Stimulated activated CD4-positive, alpha-beta T cell treated with anti-CD3 and anti-CD28 coated beads, Interleukin-15, amount 100 ng/mL, for 48 hours (primary cell): ENCODE results near the gene RIMS1.
A peak's percentile ranks its signal among the peaks of the same experiment; 100 is the strongest.
"Not testable (repeated sequence)": the region's sequence is repeated elsewhere in the genome, so short reads cannot be mapped to it uniquely, and the experiment has no call there.

ENCODE experiments used
- DNase-seq, 2 donors: peaks; one replicate each; pipeline ENCODE4 v3.0.0-alpha.2; 2020; ENCODE audit warnings: low read depth in 2 of 2

The RIMS1 gene

GRCh38 chr6:72335203-72335602 is 448.9 kb downstream of the RIMS1 start:
- DNase-seq: not testable (repeated sequence)

DNA sequence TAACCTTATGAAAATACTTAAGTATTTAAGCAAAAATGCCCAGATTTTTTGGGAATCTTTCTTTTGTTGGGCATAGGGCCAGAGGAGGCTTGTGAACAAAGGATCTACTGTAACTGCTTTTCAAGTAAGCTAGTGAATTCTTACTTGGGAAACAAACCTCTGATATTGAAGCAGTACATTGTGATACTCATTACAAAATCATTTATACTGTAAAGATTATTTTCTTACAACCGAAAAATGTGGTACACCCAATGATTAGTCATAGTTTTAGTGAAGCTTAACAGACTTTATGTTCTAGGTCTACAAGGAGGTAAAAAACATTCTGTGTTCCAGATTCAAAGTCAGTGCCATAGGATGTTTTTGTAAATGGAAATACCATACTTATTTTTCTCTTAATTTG is 462.6 kb downstream of the RIMS1 start:
- no peak for DNase-seq

GRCh38 chr6:72350296-72350881 is 464.0 kb downstream of the RIMS1 start:
- no peak for DNase-seq

- no peak for DNase-seq
These were observed 477.7 kb downstream of the RIMS1 start for GRCh38 chr6:72363844-72364740.

GRCh38 chr6:72365773-72366172 is 479.4 kb downstream of the RIMS1 start:
- no peak for DNase-seq

DNA sequence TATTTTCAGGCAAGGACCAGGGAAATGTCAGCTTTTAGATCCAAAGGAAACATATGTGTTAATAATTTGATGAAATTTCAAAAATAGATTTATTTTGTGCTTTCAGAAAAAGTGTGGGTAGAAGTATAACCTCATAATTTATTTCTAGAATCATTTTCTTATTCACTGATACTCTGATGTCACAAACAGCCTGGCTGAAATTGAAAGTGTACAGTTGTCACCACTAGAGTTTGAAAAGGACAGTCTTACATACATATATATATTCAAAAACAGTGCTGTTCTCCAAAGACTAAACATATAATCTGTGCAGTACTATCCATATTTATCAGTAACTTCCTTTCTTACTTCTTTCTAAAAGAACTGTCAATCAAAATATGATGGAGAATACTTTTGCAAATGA is 481.1 kb downstream of the RIMS1 start:
- no peak for DNase-seq

DNA sequence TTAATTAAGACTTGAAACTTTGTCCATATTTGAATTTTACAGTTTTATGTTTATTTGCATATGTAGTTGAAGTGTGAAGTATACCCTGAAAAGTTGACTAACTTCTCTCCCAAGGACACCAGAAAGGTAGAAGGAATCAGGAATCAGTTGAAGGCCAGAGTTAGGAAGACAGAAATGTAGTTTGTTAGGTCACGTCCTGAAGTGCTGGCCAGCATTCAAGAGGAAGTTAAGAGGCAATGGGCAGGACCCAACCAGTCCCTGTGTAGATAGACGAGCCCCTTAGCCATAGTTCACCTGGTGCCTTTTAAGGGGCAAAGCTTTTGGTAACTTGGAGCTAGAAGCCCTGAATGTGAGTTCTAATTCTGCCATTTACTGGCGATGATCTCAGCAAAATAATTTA is 485.1 kb downstream of the RIMS1 start:
- DNase-seq: no peak

DNA sequence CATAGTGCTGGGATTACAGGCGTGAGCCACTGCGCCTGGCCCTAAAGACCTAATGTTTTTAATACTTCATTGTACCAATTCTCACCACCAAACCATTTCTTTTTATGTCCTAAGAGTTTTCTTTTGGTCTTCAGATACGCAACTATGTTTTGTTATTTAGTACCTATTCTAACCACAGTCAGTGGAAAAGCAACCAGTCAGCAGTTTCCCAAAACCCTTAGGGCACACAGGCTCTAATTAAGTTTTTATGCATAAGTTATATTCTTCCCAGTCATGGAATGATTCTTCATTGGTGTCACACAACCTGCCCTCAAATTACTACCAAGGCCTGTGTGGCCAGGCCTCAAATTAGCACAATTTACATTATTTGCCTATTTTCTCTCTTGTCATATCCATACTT is 487.8 kb downstream of the RIMS1 start:
- no peak for DNase-seq

DNA sequence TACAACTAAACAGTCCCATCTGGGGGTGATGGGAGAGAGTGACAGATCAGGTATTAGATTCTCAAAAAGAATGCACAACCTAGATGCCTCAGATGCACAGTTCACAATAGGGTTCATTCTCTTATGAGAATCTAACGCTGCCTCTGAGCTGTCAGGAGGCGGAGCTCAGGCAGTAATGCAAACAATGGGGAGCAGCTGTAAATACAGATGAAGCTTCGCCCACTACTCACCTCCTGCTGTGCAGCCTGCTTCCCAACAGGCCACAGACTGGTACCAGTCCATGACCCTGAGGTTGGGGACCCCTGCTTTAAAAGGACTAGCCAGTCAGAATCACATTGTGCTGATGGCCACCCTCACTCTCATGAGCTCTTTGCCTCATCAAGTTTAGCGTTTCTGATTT is 488.5 kb downstream of the RIMS1 start:
- DNase-seq: no peak

- DNase-seq: no peak
These were observed 490.4 kb downstream of the RIMS1 start for GRCh38 chr6:72376736-72377135.

GRCh38 chr6:72381076-72381475 is 494.7 kb downstream of the RIMS1 start:
- no peak for DNase-seq

GRCh38 chr6:72382602-72383529 is 496.5 kb downstream of the RIMS1 start:
- DNase-seq: no peak

- no peak for DNase-seq
These were observed 500.0 kb downstream of the RIMS1 start for GRCh38 chr6:72386324-72386723.

GRCh38 chr6:72389698-72390097 is 503.3 kb downstream of the RIMS1 start:
- DNase-seq: no peak

DNA sequence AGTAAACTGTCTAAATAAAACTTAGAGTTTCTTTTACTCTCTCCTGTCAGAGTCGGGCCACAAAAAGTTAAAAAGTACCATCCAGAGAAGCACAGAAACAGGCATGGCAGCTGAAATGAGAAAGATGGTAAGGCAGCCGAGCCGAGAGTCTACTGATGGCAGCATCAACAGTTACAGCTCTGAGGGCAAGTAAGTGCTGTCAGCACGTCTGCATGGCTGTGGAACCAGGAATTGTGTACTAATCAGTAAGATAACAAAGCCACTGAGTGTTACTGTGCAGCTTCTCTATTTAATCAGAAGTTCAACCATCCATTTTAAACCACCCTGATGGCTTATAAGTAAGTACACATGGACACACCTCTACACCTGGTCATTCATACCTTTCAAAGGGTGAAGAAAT is 504.2 kb downstream of the RIMS1 start:
- DNase-seq: no peak

DNA sequence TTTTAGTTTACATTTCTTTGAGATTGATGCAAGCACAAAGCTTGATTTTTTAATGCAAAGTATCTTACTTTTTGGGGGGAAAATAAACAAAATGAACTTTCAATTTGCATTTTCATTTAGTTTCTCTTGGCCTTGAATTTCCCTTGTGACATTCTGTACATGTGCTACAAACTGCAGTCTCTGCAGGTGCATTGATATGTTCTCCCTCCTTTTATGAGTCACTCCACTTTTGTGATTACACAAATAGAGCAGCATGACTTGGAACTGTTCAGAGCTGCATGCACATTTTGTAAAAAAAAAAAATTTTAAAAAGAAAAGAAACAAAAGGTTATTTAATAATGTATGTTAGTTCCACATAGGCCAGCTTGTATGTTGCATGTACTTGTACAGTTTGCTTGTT is 515.5 kb downstream of the RIMS1 start:
- no peak for DNase-seq

GRCh38 chr6:72403413-72403812 is 517.1 kb downstream of the RIMS1 start:
- no peak for DNase-seq

- no peak for DNase-seq
These were observed 520.2 kb downstream of the RIMS1 start for GRCh38 chr6:72406517-72406916.

DNA sequence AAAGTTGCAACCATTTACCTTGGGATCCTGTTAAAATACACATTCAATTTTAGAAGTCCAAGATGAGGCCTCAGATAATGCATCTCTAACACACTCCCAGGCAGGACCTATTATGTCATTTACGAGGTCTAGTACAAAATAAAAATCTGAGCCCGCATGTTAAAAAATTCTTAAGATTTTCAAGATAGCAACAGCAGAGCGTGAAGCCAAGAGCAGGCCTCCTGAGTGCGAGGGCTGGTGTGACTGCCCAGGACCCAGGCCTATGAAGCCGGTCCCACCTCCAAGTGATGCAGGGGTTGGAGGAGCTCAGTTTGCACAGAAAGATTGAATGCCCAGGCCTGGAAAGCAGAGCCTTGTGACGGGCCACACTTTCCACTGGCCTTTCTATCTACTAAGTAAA is 524.4 kb downstream of the RIMS1 start:
- no peak for DNase-seq

DNA sequence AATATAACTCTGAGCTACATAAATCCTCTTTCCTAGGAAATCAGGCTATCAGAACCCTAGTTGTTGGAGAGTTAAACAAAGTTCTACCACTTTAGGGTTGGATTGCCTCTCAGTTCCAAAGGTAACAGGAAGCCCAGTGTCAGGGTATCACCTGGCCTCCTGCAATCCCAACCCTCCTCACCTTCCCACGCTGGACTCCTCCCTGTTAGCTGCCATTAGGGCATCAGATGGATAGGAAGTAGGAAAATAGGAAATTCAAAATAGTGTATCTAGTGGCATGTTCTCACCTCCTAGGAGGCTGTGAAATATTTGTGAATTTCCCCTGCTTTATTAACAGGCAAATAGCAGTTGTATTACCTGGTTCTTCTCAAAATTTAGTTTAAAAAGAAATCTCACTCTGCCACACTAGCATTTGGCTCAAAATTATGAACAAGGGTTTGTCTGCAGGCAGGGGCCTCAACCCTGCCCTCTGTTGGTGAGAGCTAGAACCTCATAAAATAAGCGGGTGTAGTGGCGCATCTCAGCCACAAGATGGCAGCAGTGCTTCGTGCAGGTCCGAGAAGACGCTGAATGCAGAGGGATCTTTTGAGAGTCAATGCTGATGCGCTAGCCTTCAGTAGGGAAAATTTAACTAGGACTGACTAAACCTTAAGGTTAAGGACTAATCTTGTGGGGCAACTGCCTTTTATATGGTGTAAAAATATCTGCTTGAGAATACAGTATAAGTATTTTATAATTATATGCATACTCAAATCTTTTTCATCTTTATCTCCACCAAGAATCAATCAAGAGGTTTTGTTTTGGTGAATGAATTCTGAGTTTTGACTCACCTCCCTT is 525.7 kb downstream of the RIMS1 start:
- DNase-seq: peak; percentile 52 to 55

GRCh38 chr6:72412709-72413044 is 526.3 kb downstream of the RIMS1 start:
- DNase-seq: no peak

DNA sequence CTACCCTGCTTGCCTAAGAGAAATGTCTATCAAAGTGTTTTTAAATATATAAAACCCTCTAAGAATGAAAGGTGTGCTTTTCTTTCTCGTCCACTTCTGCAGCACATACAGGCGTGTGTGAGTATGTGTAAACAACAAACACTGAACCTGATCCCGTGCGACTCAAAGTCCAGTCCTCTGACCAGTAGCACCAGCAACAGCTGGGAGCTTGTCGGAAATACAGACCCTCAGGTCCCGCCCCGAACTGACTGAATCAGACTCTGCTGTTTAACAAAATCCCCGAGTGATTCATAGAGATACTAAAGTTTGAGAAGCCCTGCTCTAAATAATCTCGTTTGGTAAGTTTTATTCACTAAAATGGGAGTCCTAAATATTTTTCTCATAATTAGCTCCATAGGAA is 527.5 kb downstream of the RIMS1 start:
- DNase-seq: no peak
